ENCODE data around the gene INHBB.

GRCh38 chr2:120307482-120307881 lies 38.5 kb upstream of the INHBB start:
- TF ChIP-seq, protein P1, sequence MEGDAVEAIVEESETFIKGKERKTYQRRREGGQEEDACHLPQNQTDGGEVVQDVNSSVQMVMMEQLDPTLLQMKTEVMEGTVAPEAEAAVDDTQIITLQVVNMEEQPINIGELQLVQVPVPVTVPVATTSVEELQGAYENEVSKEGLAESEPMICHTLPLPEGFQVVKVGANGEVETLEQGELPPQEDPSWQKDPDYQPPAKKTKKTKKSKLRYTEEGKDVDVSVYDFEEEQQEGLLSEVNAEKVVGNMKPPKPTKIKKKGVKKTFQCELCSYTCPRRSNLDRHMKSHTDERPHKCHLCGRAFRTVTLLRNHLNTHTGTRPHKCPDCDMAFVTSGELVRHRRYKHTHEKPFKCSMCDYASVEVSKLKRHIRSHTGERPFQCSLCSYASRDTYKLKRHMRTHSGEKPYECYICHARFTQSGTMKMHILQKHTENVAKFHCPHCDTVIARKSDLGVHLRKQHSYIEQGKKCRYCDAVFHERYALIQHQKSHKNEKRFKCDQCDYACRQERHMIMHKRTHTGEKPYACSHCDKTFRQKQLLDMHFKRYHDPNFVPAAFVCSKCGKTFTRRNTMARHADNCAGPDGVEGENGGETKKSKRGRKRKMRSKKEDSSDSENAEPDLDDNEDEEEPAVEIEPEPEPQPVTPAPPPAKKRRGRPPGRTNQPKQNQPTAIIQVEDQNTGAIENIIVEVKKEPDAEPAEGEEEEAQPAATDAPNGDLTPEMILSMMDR (IDR thresholded peaks at IDR 0.05): no peak
- TF ChIP-seq POLR2A (IDR thresholded peaks at IDR 0.05) (no peak), POLR2AphosphoS5 (IDR thresholded peaks at IDR 0.05) (no peak), EP300 (IDR thresholded peaks at IDR 0.05) (no peak)

Measured in stomach (tissue), 4 donors.